Measurements from ENCODE around the gene DCXR.

Gene DCXR

GRCh38 chr17:82025401-82026107 is 11.9 kb downstream of the DCXR start:
- DNase-seq (ENCODE audit: low read depth): no peak
- no peak for TF ChIP-seq MYC (IDR thresholded peaks at IDR 0.05; ENCODE audit: low read depth, low read length)
- no peak for TF ChIP-seq MAX (IDR thresholded peaks at IDR 0.05; ENCODE audit: low read depth, low read length)
- TF ChIP-seq POLR2A (IDR thresholded peaks at IDR 0.05; ENCODE audit: extremely low read depth, insufficient read length): no peak
- no peak for TF ChIP-seq CTCF (IDR thresholded peaks at IDR 0.05; ENCODE audit: low read depth, low read length)
- H3K4me3 ChIP-seq (ENCODE audit: low read depth, low read length): no peak overlapping the region

DNA sequence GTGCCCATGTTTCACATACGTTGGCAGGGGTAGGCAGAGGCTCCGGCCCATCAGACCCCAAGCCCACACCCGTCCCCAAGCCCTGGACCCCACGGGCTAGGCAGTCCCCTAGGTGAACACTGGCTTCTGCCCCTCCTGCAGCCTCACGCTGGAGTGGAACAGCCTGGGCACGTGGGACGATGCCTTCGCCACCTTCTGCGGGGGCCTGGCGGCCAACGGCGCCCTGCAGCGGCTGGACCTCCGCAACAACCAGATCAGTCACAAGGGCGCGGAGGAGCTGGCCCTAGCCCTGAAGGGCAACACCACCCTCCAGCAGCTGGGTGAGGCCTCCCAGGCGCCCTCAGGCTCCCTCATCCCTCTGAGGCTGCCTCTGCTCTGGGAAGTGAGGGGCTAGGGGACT is 12.6 kb downstream of the DCXR start:
- no peak for DNase-seq (ENCODE audit: low read depth)
- no peak for TF ChIP-seq MYC (IDR thresholded peaks at IDR 0.05; ENCODE audit: low read depth, low read length)
- TF ChIP-seq MAX (IDR thresholded peaks at IDR 0.05; ENCODE audit: low read depth, low read length): no peak
- TF ChIP-seq CTCF (IDR thresholded peaks at IDR 0.05; ENCODE audit: low read depth, low read length): no peak
- TF ChIP-seq POLR2A (IDR thresholded peaks at IDR 0.05; ENCODE audit: extremely low read depth, insufficient read length): no peak

GRCh38 chr17:82023447-82024241 is 13.9 kb downstream of the DCXR start:
- peak; percentile 69 for DNase-seq (ENCODE audit: low read depth)
- TF ChIP-seq CTCF (IDR thresholded peaks at IDR 0.05; ENCODE audit: low read depth, low read length) (no peak), MAX (IDR thresholded peaks at IDR 0.05; ENCODE audit: low read depth, low read length) (peak; percentile 3; the same call in 1 of the 2 replicates)
- H3K4me3 ChIP-seq (ENCODE audit: low read depth, low read length): peak overlapping the region; percentile 61

More for the DNA sequence above, 12.6 kb downstream of the DCXR start:
- H3K4me3 ChIP-seq (ENCODE audit: low read depth, low read length): no peak overlapping the region

- peak within 1 kb of the TSS; percentile 84 for H3K4me3 ChIP-seq (ENCODE audit: low read depth, low read length)
- TF ChIP-seq MAX (IDR thresholded peaks at IDR 0.05; ENCODE audit: low read depth, low read length): peak; percentile 13; the same call in 1 of the 2 replicates
- TF ChIP-seq POLR2A (IDR thresholded peaks at IDR 0.05; ENCODE audit: extremely low read depth, insufficient read length): no peak
- peak; percentile 7; the same call in 1 of the 2 replicates for TF ChIP-seq MYC (IDR thresholded peaks at IDR 0.05; ENCODE audit: low read depth, low read length)
- DNase-seq (ENCODE audit: low read depth): peak; percentile 100
Measured at GRCh38 chr17:82022981-82023446, 14.5 kb downstream of the DCXR start, which contains the start of gene LRRC45. TSS of gene LRRC45 (plus strand) at chr17:82023305. CDS start at chr17:82023644, 339 bp downstream.

- peak within 1 kb of the TSS; percentile 84 for H3K4me3 ChIP-seq (ENCODE audit: low read depth, low read length)
- no peak for DNase-seq (ENCODE audit: low read depth)
- no peak for TF ChIP-seq MAX (IDR thresholded peaks at IDR 0.05; ENCODE audit: low read depth, low read length)
- peak; percentile 74 for TF ChIP-seq POLR2A (IDR thresholded peaks at IDR 0.05; ENCODE audit: extremely low read depth, insufficient read length)
- TF ChIP-seq MYC (IDR thresholded peaks at IDR 0.05; ENCODE audit: low read depth, low read length): peak; percentile 26; the same call in 1 of the 2 replicates
Measured at GRCh38 chr17:82022310-82022980, 15.1 kb downstream of the DCXR start, which contains the start of gene CENPX. TSS of gene CENPX (minus strand) at chr17:82022878. CDS start at chr17:82022861, 17 bp downstream.

DNA sequence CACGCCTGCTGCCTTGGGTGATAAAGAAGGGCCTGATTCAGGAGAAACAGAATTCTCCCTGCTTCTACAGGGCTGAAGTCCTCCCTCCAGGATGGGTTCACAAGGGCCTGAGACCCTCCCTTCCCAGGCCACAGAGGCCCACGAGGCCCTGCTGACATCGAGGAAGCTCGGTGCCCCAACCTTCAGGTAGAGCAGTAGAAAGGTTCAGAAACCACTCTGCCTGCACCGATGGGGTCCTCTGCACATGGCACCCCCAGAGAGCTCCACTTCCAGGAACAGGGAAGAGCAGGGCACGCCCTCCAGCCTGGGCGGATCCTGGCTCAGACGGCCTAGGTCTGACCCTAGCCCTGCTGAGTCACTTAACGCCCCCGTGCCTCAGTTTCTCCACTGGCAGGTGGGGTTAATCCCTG is 15.6 kb downstream of the DCXR start:
- peak overlapping the region; percentile 84 for H3K4me3 ChIP-seq (ENCODE audit: low read depth, low read length)
- no peak for DNase-seq (ENCODE audit: low read depth)
- TF ChIP-seq MAX (IDR thresholded peaks at IDR 0.05; ENCODE audit: low read depth, low read length): peak; percentile 10; the same call in 1 of the 2 replicates
- no peak for TF ChIP-seq POLR2A (IDR thresholded peaks at IDR 0.05; ENCODE audit: extremely low read depth, insufficient read length)
